Testis (tissue), 2 donors: ENCODE data around the gene GRID1.

Experiments used
- POLR2A ChIP-seq: fragments of 450-650 bp; IDR thresholded peaks from one replicate; pipeline ENCODE4 v1.6.1; 2017; ENCODE audit warnings: antibody characterized with exemption, mild to moderate bottlenecking, moderate library complexity
- TF ChIP-seq, protein P1 (sequence below), 3 experiments: fragments of 450-650 bp in 2 of 3; fragments of 200-600 bp in 1 of 3; sonication (generic) in 1 of 3; IDR thresholded peaks; one replicate each; pipeline ENCODE4 v1.5.1; 2016 to 2019; ENCODE audit warnings: antibody characterized with exemption in 3 of 3, mild to moderate bottlenecking in 2 of 3, moderate library complexity in 1 of 3

DNA sequence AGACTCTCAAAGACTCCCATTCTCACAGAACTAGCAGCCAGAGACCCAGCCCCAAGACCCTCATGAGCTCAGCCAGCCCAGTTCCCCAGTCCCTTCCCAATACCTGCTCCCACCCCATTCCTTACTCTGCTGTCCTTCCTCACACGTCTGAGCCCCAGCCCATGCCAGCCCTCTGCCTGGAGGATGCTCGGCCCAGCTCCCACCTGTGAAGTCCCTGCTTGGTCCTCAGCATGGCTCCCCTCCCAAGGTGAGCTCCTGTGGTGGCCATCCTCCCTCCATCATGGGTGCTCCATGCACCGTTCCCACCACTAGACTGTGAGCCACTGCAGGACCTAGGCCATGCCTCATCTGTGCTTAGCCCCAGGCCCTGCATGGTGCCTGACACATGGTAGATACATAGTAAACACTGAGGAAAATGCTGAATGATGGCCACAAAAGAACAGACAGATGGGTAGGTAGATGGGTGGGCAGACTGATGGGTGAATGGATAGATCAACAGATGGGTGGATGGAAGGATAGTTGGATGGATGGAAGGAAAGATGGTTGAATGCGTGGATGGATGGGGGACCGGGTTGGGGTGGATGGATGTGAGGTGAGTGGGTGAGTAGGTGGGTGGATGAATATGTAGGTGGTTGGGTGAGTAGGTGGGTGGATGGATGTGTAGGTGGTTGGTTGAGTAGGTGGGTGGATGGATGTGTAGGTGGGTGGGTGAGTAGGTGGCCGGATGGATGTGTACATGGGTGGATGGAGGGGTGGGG lies 138.9 kb downstream of the GRID1 start:
- TF ChIP-seq, protein P1, sequence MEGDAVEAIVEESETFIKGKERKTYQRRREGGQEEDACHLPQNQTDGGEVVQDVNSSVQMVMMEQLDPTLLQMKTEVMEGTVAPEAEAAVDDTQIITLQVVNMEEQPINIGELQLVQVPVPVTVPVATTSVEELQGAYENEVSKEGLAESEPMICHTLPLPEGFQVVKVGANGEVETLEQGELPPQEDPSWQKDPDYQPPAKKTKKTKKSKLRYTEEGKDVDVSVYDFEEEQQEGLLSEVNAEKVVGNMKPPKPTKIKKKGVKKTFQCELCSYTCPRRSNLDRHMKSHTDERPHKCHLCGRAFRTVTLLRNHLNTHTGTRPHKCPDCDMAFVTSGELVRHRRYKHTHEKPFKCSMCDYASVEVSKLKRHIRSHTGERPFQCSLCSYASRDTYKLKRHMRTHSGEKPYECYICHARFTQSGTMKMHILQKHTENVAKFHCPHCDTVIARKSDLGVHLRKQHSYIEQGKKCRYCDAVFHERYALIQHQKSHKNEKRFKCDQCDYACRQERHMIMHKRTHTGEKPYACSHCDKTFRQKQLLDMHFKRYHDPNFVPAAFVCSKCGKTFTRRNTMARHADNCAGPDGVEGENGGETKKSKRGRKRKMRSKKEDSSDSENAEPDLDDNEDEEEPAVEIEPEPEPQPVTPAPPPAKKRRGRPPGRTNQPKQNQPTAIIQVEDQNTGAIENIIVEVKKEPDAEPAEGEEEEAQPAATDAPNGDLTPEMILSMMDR (IDR thresholded peaks at IDR 0.05), result no peak
- TF ChIP-seq POLR2A, result no peak
